Gastrocnemius medialis (tissue), 4 donors: Measurements from ENCODE around the gene TRAPPC3. TPM values are rescaled to one million over a fixed set of nuclear protein-coding genes. Genes with fewer than 3 reads are reported as not detected.

Source experiments
- ATAC-seq, 2 donors: fragments of 150-250 bp; one replicate each; pipeline ENCODE4 v1.9.1; 2016
- DNase-seq, 2 donors: peaks; one replicate each; pipeline ENCODE4 v3.0.0-alpha.2; 2019
- H3K27ac ChIP-seq, 4 donors: fragments of 200-600 bp; sonication (generic); 1 replicate in 1 of 4; 2 replicates in 3 of 4; pipeline ENCODE4 v1.5.1; 2016 to 2018; ENCODE audit warnings: mild to moderate bottlenecking in 2 of 4, moderate library complexity in 1 of 4
- H3K27me3 ChIP-seq, 3 donors: fragments of 200-600 bp; sonication (generic) in 2 of 3; 1 replicate in 1 of 3; 2 replicates in 2 of 3; pipeline versions ENCODE4 v1.5.1 to v1.6.0; 2016 to 2019; ENCODE audit warnings: mild to moderate bottlenecking in 1 of 3, moderate library complexity in 1 of 3
- H3K36me3 ChIP-seq, 2 donors: fragments of 200-600 bp; sonication (generic) in 1 of 2; one replicate each; pipeline ENCODE4 v1.5.1; 2017 to 2018
- H3K4me1 ChIP-seq, 2 donors: fragments of 200-600 bp; sonication (generic) in 1 of 2; one replicate each; pipeline ENCODE4 v1.5.1; 2016 to 2017; ENCODE audit warnings: mild to moderate bottlenecking in 2 of 2
- H3K4me3 ChIP-seq, 4 donors: fragments of 200-600 bp; sonication (generic) in 3 of 4; 1 replicate in 1 of 4; 2 replicates in 3 of 4; pipeline ENCODE4 v1.5.1; 2016 to 2019; ENCODE audit warnings: mild to moderate bottlenecking in 2 of 4
- H3K9me3 ChIP-seq, 3 donors: fragments of 200-600 bp; sonication (generic) in 2 of 3; 1 replicate in 1 of 3; 2 replicates in 2 of 3; pipeline ENCODE4 v1.5.1; 2016 to 2019
- POLR2A ChIP-seq, 2 donors: fragments of 450-650 bp; IDR thresholded peaks; one replicate each; pipeline ENCODE4 v1.6.1; 2017; ENCODE audit warnings: antibody characterized with exemption in 2 of 2, mild to moderate bottlenecking in 2 of 2, moderate library complexity in 2 of 2
- in situ Hi-C, 4 donors: fragments of 200-750 bp; cut with MboI; loops; one replicate each; pipeline versions ENCODE4 v1.15.0 to v1.8.0; 2017; ENCODE audit warnings: low sequenced_read_pairs in 4 of 4
- intact Hi-C: fragments of 100-400 bp; cut with DNase I; formaldehyde crosslinking; loops from one replicate; pipeline ENCODE4 v1.15.1; 2023; ENCODE audit warnings: low total_unique reads
- total RNA-seq, 4 donors: library from RNA; depleted of rRNA; stranded (reverse); fragments of >200 nt; gene quantifications; one replicate each; pipeline versions ENCODE4 v1.1.0 to v1.2.3, GENCODE V29; 2016
- TF ChIP-seq, protein P1 (sequence below), 5 experiments: fragments of 450-650 bp in 3 of 5; fragments of 200-600 bp in 2 of 5; sonication (generic) in 2 of 5; IDR thresholded peaks in 4 of 5; conservative IDR thresholded peaks in 1 of 5; 1 replicate in 4 of 5; 2 replicates in 1 of 5; pipeline ENCODE4 v1.5.1; 2016 to 2019; ENCODE audit warnings: antibody characterized with exemption in 5 of 5, mild to moderate bottlenecking in 3 of 5, moderate library complexity in 3 of 5

Gene TRAPPC3
- total RNA-seq, 4 donors from 2014 or later: 57.5 to 72.4 (median 63.5) TPM

DNA sequence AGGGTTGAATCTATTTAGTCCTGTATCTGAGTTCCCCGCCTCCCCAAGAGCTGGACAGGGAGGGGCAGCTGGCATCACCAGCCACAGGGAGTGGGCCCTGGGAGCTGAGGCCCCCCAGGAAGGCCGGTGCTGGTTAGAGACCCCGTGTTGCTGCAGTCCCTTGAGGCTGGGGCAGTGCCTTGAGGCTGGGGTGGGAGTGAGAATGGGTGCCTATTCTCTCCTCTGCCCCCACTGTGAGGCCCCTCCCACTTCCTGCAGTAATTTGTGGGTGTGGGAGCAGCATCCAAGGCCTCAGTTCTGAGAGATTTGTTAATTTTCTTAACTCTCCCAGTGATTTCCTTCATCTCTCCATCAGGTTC lies 2.5 kb upstream of the TRAPPC3 start:
- Histone ChIP-seq H3K27ac (peak overlapping the region; percentile 90 to 100 (median 98)), H3K27me3 (no peaks in the 10 kb centered on the region), H3K4me3 (no peak overlapping the region), H3K4me1 (peaks cover 42 to 60% of the 10 kb centered on the region in 2 donors), H3K36me3 (peaks cover 0 to 3% of the 10 kb centered on the region in 2 donors), H3K9me3 (no peaks in the 10 kb centered on the region)
- TF ChIP-seq, protein P1, sequence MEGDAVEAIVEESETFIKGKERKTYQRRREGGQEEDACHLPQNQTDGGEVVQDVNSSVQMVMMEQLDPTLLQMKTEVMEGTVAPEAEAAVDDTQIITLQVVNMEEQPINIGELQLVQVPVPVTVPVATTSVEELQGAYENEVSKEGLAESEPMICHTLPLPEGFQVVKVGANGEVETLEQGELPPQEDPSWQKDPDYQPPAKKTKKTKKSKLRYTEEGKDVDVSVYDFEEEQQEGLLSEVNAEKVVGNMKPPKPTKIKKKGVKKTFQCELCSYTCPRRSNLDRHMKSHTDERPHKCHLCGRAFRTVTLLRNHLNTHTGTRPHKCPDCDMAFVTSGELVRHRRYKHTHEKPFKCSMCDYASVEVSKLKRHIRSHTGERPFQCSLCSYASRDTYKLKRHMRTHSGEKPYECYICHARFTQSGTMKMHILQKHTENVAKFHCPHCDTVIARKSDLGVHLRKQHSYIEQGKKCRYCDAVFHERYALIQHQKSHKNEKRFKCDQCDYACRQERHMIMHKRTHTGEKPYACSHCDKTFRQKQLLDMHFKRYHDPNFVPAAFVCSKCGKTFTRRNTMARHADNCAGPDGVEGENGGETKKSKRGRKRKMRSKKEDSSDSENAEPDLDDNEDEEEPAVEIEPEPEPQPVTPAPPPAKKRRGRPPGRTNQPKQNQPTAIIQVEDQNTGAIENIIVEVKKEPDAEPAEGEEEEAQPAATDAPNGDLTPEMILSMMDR (IDR thresholded peaks at IDR 0.05 in 4 of 5, conservative IDR thresholded peaks at IDR 0.05 in 1 of 5): no peak
- TF ChIP-seq POLR2A (IDR thresholded peaks at IDR 0.05): no peak
- in situ Hi-C loops (loop anchor here in 3 of 4 donors (5.0 to 10.0 kb wide), 3 partner anchors 35 to 135 kb away; no protein-coding TSS in a partner anchor), intact Hi-C loops (no loop called here)
- DNase-seq (peak in 1 of 2 donors; percentile 30), ATAC-seq (no peak)

DNA sequence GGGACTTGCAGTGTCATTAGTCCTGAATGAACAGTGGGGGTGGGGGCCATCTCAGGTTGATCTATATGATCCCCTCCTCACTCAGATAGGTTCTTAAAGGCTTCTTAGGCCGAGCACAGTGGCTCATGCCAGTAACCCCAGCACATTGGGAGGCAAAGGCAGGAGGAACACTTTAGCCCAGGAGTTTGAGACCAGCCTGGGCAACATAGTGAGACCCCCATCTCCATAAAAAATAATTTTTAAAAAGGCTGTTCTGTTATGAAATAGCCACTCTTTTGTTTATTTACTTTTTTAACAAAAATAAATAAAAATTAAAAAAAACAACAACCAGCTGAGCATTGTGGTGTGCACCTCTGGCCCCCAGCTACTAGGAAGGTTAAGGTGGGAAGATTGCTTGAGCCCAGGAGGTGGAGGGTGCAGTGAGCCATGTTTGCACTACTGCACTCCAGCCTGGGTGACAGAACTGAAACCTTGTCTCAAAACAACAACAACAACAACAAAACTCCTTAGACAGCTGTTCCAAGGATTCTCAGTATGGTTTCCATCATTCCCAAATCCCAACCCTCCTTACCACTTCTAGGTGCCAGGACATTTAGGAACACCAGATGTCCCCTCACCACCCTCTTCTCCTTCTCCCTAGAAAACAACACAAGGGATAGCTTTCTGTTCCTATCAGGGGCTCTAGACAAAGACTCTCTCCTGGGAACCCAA lies 2.0 kb upstream of the TRAPPC3 start:
- no peaks in the 10 kb centered on the region for H3K27me3 ChIP-seq
- H3K27ac ChIP-seq: peak overlapping the region; percentile 90 to 100 (median 98)
- H3K9me3 ChIP-seq: no peaks in the 10 kb centered on the region
- ATAC-seq: no peak
- H3K4me3 ChIP-seq: peak overlapping the region in 3 of 4 donors; percentile 14 to 38 (median 22)
- no peak for DNase-seq
- in situ Hi-C loops: loop anchor here in 3 of 4 donors (5.0 to 10.0 kb wide), 3 partner anchors 36 to 136 kb away; no protein-coding TSS in a partner anchor
- TF ChIP-seq POLR2A (IDR thresholded peaks at IDR 0.05): no peak
- TF ChIP-seq, protein P1 (IDR thresholded peaks at IDR 0.05 in 4 of 5, conservative IDR thresholded peaks at IDR 0.05 in 1 of 5): no peak
- intact Hi-C loops: no loop called here
- H3K36me3 ChIP-seq: peaks cover 0 to 4% of the 10 kb centered on the region in 2 donors
- H3K4me1 ChIP-seq: peaks cover 45 to 61% of the 10 kb centered on the region in 2 donors

DNA sequence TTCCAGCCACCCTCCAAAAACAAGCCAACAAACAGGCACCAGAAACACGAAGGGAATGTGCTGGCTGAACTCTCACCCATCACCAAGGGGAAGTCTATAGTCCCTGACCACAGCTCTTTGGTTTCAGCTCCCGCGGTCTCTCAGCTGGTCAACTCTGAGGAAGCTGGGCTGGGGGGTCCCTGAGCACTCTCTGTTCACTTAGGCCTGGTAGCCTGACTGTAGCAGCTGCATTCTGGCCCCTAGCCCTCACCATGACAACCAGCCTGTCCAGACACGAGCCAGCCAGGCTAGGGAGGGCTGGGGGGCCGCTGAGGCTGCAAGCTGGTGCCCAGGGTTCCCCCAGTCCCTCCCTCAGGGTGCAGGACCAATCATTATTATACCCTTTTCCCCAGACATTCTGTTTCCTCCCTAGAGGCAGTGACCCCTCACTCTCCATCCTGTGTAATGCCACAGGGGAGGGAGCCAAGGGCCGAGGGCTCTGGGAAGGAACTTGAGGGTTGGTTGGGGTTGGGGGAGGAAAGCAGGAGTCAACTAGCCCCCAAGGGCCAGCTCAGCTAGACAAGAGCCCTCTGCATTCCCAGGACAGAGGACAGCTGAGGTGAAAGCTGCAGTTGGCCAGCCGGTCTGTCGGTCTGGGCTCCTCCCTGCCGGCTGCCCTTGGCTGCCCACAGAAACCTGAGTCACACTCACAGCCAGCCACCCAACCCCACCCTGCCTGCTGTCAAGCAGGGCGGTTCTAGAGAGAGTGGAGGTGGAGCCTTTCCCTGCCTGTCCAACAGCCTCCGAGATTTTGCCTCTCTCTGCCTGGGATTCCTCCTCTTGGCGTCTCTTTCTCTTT lies 1.2 kb upstream of the TRAPPC3 start:
- Histone ChIP-seq H3K9me3 (no peaks in the 10 kb centered on the region), H3K4me3 (peak overlapping the region; percentile 14 to 86 (median 32)), H3K36me3 (peaks cover 0 to 4% of the 10 kb centered on the region in 2 donors), H3K4me1 (peaks cover 45 to 61% of the 10 kb centered on the region in 2 donors), H3K27ac (peak overlapping the region; percentile 90 to 100 (median 98)), H3K27me3 (no peaks in the 10 kb centered on the region)
- in situ Hi-C loops: loop anchor here in 3 of 4 donors (5.0 to 10.0 kb wide), 3 partner anchors 37 to 137 kb away; no protein-coding TSS in a partner anchor
- peak; percentile 66 to 67 for ATAC-seq
- intact Hi-C loops: no loop called here
- peak; percentile 94 to 98 for DNase-seq
- peak; percentile 41 to 74 for TF ChIP-seq POLR2A (IDR thresholded peaks at IDR 0.05)
- TF ChIP-seq, protein P1 (IDR thresholded peaks at IDR 0.05 in 4 of 5, conservative IDR thresholded peaks at IDR 0.05 in 1 of 5): no peak

- peaks cover 41 to 56% of the 10 kb centered on the region in 2 donors for H3K4me1 ChIP-seq
- intact Hi-C loops: loop anchor here (1.0 to 2.0 kb wide), 6 partner anchors 25 to 1709 kb away; partner anchors contain the start of genes MTF1 and THRAP3
- peaks cover 0 to 4% of the 10 kb centered on the region in 2 donors for H3K36me3 ChIP-seq
- no peak for DNase-seq
- ATAC-seq: no peak
- peak overlapping the region in 3 of 4 donors; percentile 11 to 86 (median 18) for H3K4me3 ChIP-seq
- TF ChIP-seq, protein P1 (IDR thresholded peaks at IDR 0.05 in 4 of 5, conservative IDR thresholded peaks at IDR 0.05 in 1 of 5): no peak
- TF ChIP-seq POLR2A (IDR thresholded peaks at IDR 0.05): no peak
- peak overlapping the region; percentile 90 to 100 (median 98) for H3K27ac ChIP-seq
- no peaks in the 10 kb centered on the region for H3K27me3 ChIP-seq
- no peaks in the 10 kb centered on the region for H3K9me3 ChIP-seq
- in situ Hi-C loops: loop anchor here in 3 of 4 donors (5.0 to 10.0 kb wide), 4 partner anchors 37 to 137 kb away; no protein-coding TSS in a partner anchor
Measured at GRCh38 chr1:36149973-36150295, 648 bp upstream of the TRAPPC3 start.
